ENCODE measurements around the gene WAS.

GRCh38 chrX:48705871-48706270, 22.3 kb downstream of the WAS start:
- TF ChIP-seq, protein P1, sequence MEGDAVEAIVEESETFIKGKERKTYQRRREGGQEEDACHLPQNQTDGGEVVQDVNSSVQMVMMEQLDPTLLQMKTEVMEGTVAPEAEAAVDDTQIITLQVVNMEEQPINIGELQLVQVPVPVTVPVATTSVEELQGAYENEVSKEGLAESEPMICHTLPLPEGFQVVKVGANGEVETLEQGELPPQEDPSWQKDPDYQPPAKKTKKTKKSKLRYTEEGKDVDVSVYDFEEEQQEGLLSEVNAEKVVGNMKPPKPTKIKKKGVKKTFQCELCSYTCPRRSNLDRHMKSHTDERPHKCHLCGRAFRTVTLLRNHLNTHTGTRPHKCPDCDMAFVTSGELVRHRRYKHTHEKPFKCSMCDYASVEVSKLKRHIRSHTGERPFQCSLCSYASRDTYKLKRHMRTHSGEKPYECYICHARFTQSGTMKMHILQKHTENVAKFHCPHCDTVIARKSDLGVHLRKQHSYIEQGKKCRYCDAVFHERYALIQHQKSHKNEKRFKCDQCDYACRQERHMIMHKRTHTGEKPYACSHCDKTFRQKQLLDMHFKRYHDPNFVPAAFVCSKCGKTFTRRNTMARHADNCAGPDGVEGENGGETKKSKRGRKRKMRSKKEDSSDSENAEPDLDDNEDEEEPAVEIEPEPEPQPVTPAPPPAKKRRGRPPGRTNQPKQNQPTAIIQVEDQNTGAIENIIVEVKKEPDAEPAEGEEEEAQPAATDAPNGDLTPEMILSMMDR (conservative IDR thresholded peaks at IDR 0.05) = no peak
- no peak for TF ChIP-seq ZFX (IDR thresholded peaks at IDR 0.05)
